ENCODE results near the gene GAS6.

Gene GAS6

GRCh38 chr13:113786262-113786841 lies 77.5 kb downstream of the GAS6 start:
- DNase-seq: no peak

- DNase-seq: no peak
Measured at GRCh38 chr13:113785051-113786010, 78.5 kb downstream of the GAS6 start.

GRCh38 chr13:113784645-113785024 lies 79.2 kb downstream of the GAS6 start:
- DNase-seq: no peak

- no peak for DNase-seq
Measured at GRCh38 chr13:113783966-113784644, 79.8 kb downstream of the GAS6 start.

GRCh38 chr13:113783200-113783881 lies 80.5 kb downstream of the GAS6 start:
- DNase-seq: no peak

GRCh38 chr13:113782472-113782871 lies 81.4 kb downstream of the GAS6 start:
- no peak for DNase-seq

GRCh38 chr13:113781571-113781970 lies 82.3 kb downstream of the GAS6 start:
- no peak for DNase-seq

GRCh38 chr13:113777311-113778260 lies 86.3 kb downstream of the GAS6 start:
- no peak for DNase-seq

GRCh38 chr13:113776231-113777125 lies 87.4 kb downstream of the GAS6 start:
- no peak for DNase-seq

GRCh38 chr13:113775451-113776145 lies 88.3 kb downstream of the GAS6 start:
- DNase-seq: no peak

GRCh38 chr13:113774177-113775107 lies 89.4 kb downstream of the GAS6 start:
- no peak for DNase-seq

GRCh38 chr13:113771709-113772331 lies 92.1 kb downstream of the GAS6 start:
- no peak for DNase-seq

- DNase-seq: no peak
Measured at GRCh38 chr13:113770937-113771336, 92.9 kb downstream of the GAS6 start.
